DOHH2 (cell line): ENCODE data around the gene SHANK2.

Experiments used
- CTCF ChIP-seq: fragments of 200-600 bp; sonication (generic); IDR thresholded peaks from one replicate; pipeline ENCODE4 v1.5.1; 2014; ENCODE audit warnings: antibody characterized with exemption, mild to moderate bottlenecking, low read depth, low read length; ENCODE audit not compliant: poor library complexity, severe bottlenecking
- EZH2phosphoT487 ChIP-seq: fragments of 200-600 bp; sonication (generic); IDR thresholded peaks from 2 replicates; pipeline ENCODE4 v1.6.1; 2017; ENCODE audit warnings: borderline replicate concordance, mild to moderate bottlenecking, antibody characterized with exemption, low read length, moderate library complexity, mixed read lengths

DNA sequence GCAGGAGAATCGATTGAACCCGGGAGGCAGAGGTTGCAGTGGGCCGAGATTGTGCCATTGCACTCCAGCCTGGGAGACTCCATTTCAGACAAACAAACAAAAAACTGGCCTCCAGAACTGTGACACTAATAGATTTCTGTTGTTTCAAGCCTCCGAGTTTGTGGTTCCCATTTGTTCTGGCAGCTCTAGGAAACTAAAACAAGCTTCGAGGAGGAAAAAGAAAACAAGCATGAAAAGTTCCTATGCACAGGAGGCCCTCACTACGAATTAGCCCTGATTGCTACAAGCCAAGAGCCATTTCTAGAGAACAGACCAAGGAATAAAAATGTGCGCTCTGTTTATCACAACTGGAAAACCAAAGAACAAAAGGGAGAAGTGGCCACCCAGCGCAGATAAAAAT, 47.8 kb upstream of the SHANK2 start:
- no peak for TF ChIP-seq CTCF
- no peak for TF ChIP-seq EZH2phosphoT487
